Caco-2 (cell line): Measurements from ENCODE around the gene CCDC148. TPM values are rescaled to one million over a fixed set of nuclear protein-coding genes. Genes with fewer than 3 reads are reported as not detected.

Source experiments
- BruUV-seq: library from RNA; stranded (reverse); fragments of 400-500 nt; replicated peaks from 2 replicates; lab custom pipeline; 2021; lab: Mats Ljungman, UMichigan
- CTCF ChIA-PET: fragments of 300-600 bp; sonication (Branson Sonifier 250); formaldehyde crosslinking; loops from one replicate; lab custom pipeline; 2022; ENCODE audit warnings: antibody characterized with exemption; lab: Charles Lee
- POLR2A ChIA-PET: fragments of 300-600 bp; sonication (Branson Sonifier 250); formaldehyde crosslinking; loops from one replicate; lab custom pipeline; 2022; ENCODE audit warnings: antibody characterized with exemption; lab: Charles Lee
- DNase-seq, 2 experiments: peaks; one replicate each; pipeline versions ENCODE4 v3.0.0 to v3.0.0-alpha.2; 2020 to 2022
- H3K27me3 ChIP-seq: replicated peaks from 2 replicates; pipeline ENCODE4 v1.6.0; 2011; ENCODE audit warnings: low read length; ENCODE audit not compliant: control insufficient read depth, insufficient read depth
- H3K36me3 ChIP-seq: 2 replicates; pipeline ENCODE4 v1.5.1; 2011; ENCODE audit warnings: low read length; ENCODE audit not compliant: control insufficient read depth, insufficient read depth
- H3K4me1 ChIP-seq: fragments of 250-450 bp; sonication (Bioruptor Pico); 2 replicates; pipeline ENCODE4 v1.5.1; 2020; ENCODE audit warnings: mild to moderate bottlenecking
- H3K4me3 ChIP-seq: 2 replicates; pipeline ENCODE4 v1.5.1; 2011; ENCODE audit warnings: low read depth, mild to moderate bottlenecking, control low read depth, low read length
- H3K9me3 ChIP-seq: fragments of 250-450 bp; sonication (Bioruptor Pico); 2 replicates; pipeline ENCODE4 v1.5.1; 2020; ENCODE audit warnings: mild to moderate bottlenecking, moderate library complexity
- H3K27ac Mint-ChIP-seq: one replicate; pipeline ENCODE4 v1.8.0; 2022; ENCODE audit warnings: mixed read lengths; ENCODE audit not compliant: unreplicated experiment
- H3K27me3 Mint-ChIP-seq: one replicate; pipeline ENCODE4 v1.8.0; 2022; ENCODE audit warnings: mixed read lengths; ENCODE audit not compliant: insufficient read depth, unreplicated experiment
- H3K36me3 Mint-ChIP-seq: one replicate; pipeline ENCODE4 v1.8.0; 2022; ENCODE audit warnings: mild to moderate bottlenecking, mixed read lengths; ENCODE audit not compliant: insufficient read depth, unreplicated experiment
- H3K4me1 Mint-ChIP-seq: one replicate; pipeline ENCODE4 v1.8.0; 2022; ENCODE audit warnings: low read depth, mixed read lengths; ENCODE audit not compliant: unreplicated experiment
- H3K4me3 Mint-ChIP-seq: one replicate; pipeline ENCODE4 v1.8.0; 2022; ENCODE audit warnings: mild to moderate bottlenecking, moderate library complexity, mixed read lengths; ENCODE audit not compliant: unreplicated experiment
- H3K9me3 Mint-ChIP-seq: one replicate; pipeline ENCODE4 v1.8.0; 2022; ENCODE audit warnings: mixed read lengths; ENCODE audit not compliant: unreplicated experiment
- CTCF ChIP-seq, 2 experiments: fragments of 200-600 bp in 1 of 2; IDR thresholded peaks; 1 replicate in 1 of 2; 2 replicates in 1 of 2; pipeline versions ENCODE4 v1.5.1 to v1.8.0; 2011 to 2022; ENCODE audit warnings: antibody characterized with exemption in 1 of 2, control low read depth in 1 of 2, inconsistent platforms in 1 of 2, low read depth in 1 of 2, low read length in 1 of 2, mild to moderate bottlenecking in 1 of 2, moderate library complexity in 1 of 2; ENCODE audit not compliant: insufficient read depth in 1 of 2, severe bottlenecking in 1 of 2, unreplicated experiment in 1 of 2
- intact Hi-C: fragments of 100-400 bp; cut with micrococcal nuclease; formaldehyde crosslinking; loops from one replicate; pipeline ENCODE4 v1.10.0; 2022; ENCODE audit not compliant: unreplicated experiment
- total RNA-seq: library from RNA; stranded (reverse); gene quantifications from 2 replicates; pipeline ENCODE4 v1.2.3, GENCODE V29; 2022

The CCDC148 gene
- total RNA-seq, 1 experiment from 2014 or later: 6.3 TPM

GRCh38 chr2:158207354-158207753 is 249.2 kb downstream of the CCDC148 start:
- intact Hi-C loops: no loop called here
- no peak overlapping the region for H3K27ac Mint-ChIP-seq

DNA sequence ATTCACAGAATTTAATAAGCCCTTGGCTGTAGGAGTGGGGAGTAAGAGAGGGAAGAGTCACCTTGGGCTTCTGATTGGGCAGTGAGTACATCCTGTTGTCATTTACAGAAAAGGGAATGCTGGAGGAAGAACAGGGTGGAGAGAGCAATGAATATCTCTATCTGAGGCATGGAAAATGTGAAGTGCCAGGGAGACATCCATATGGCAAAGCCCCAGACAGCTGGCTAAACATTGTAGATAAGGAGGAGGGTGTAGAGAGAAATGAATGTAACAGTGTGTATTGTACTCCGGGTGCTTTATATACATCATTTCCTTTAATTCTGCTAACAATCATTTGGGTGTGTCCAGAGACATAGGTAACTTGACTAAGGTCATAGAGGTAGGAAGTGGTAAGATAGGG is 251.3 kb downstream of the CCDC148 start:
- H3K9me3 Mint-ChIP-seq: no peaks in the 10 kb centered on the region
- Histone ChIP-seq H3K4me1 (no peaks in the 10 kb centered on the region), H3K4me3 (no peak overlapping the region), H3K36me3 (no peaks in the 10 kb centered on the region), H3K9me3 (no peaks in the 10 kb centered on the region), H3K27me3 (no peaks in the 10 kb centered on the region; the same call in 1 of the 2 replicates)
- no peak overlapping the region for H3K27ac Mint-ChIP-seq
- BruUV-seq: no TSS peak
- intact Hi-C loops: no loop called here
- H3K4me1 Mint-ChIP-seq: no peaks in the 10 kb centered on the region
- no peak for TF ChIP-seq CTCF (IDR thresholded peaks at IDR 0.05; ENCODE audit: insufficient read depth in 1 of 2, low read depth in 1 of 2, low read length in 1 of 2, severe bottlenecking in 1 of 2, unreplicated experiment in 1 of 2)
- DNase-seq: no peak
- no peaks in the 10 kb centered on the region for H3K36me3 Mint-ChIP-seq
- H3K4me3 Mint-ChIP-seq: no peak overlapping the region
- ChIA-PET POLR2A (no interaction called here), CTCF (no interaction called here)
- H3K27me3 Mint-ChIP-seq: no peaks in the 10 kb centered on the region

More at GRCh38 chr2:158207354-158207753, 249.2 kb downstream of the CCDC148 start:
- Mint-ChIP-seq H3K9me3 (no peaks in the 10 kb centered on the region), H3K4me3 (no peak overlapping the region), H3K36me3 (no peaks in the 10 kb centered on the region), H3K27me3 (no peaks in the 10 kb centered on the region), H3K4me1 (no peaks in the 10 kb centered on the region)
- H3K27me3 ChIP-seq: no peaks in the 10 kb centered on the region; the same call in 1 of the 2 replicates
- H3K4me1 ChIP-seq: no peaks in the 10 kb centered on the region
- no peaks in the 10 kb centered on the region for H3K9me3 ChIP-seq
- BruUV-seq: no TSS peak
- CTCF ChIA-PET: no interaction called here
- no peaks in the 10 kb centered on the region for H3K36me3 ChIP-seq
- no peak for DNase-seq
- H3K4me3 ChIP-seq: no peak overlapping the region
- no peak for TF ChIP-seq CTCF (IDR thresholded peaks at IDR 0.05; ENCODE audit: insufficient read depth in 1 of 2, low read depth in 1 of 2, low read length in 1 of 2, severe bottlenecking in 1 of 2, unreplicated experiment in 1 of 2)
- POLR2A ChIA-PET: no interaction called here

DNA sequence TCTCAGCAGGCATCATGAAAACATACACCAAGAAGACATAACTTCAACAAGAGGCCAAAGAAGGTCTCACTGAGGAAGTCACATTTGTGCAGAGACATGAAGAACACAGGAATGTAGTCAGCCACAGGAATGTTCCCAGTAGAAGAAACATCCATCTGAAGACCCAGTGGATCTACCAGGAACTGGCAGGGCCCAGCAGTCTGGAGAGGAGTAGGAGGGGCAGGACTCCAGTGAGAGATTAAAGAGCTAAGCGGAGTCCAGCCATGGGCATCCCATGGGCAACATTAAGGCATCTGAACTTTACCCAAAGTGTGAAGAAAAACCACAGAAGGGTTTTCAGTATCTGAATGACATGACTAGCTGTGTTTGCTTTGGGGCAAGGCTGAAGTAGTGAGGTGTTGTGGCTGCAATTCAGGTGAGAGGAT is 251.8 kb downstream of the CCDC148 start:
- Histone ChIP-seq H3K27me3 (no peaks in the 10 kb centered on the region; the same call in 1 of the 2 replicates), H3K4me1 (no peaks in the 10 kb centered on the region), H3K36me3 (no peaks in the 10 kb centered on the region), H3K9me3 (no peaks in the 10 kb centered on the region), H3K4me3 (no peak overlapping the region)
- ChIA-PET POLR2A (no interaction called here), CTCF (no interaction called here)
- Mint-ChIP-seq H3K36me3 (no peaks in the 10 kb centered on the region), H3K27me3 (no peaks in the 10 kb centered on the region), H3K9me3 (no peaks in the 10 kb centered on the region), H3K27ac (no peak overlapping the region), H3K4me3 (no peak overlapping the region), H3K4me1 (no peaks in the 10 kb centered on the region)
- no peak for DNase-seq
- intact Hi-C loops: no loop called here
- no peak for TF ChIP-seq CTCF (IDR thresholded peaks at IDR 0.05; ENCODE audit: insufficient read depth in 1 of 2, low read depth in 1 of 2, low read length in 1 of 2, severe bottlenecking in 1 of 2, unreplicated experiment in 1 of 2)
- BruUV-seq: no TSS peak
